GM19035 (cell line): ENCODE data around the gene ABR.
"Not testable (repeated sequence)": the region's sequence is repeated elsewhere in the genome, so short reads cannot be mapped to it uniquely, and the experiment has no call there.

Source experiments
- ATAC-seq: cut with Tn5 transposase; IDR thresholded peaks from one replicate; pipeline ENCODE4 v1.9.1; 2021; ENCODE audit not compliant: unreplicated experiment

The ABR gene

GRCh38 chr17:1073963-1074625 is 105.7 kb downstream of the ABR start:
- not testable (repeated sequence) for ATAC-seq

GRCh38 chr17:1073241-1073962 is 106.4 kb downstream of the ABR start:
- ATAC-seq = no peak

- ATAC-seq = no peak
Observed at GRCh38 chr17:1072551-1072961, 107.2 kb downstream of the ABR start.

- ATAC-seq = no peak
Observed at GRCh38 chr17:1071103-1071825, 108.5 kb downstream of the ABR start.

- ATAC-seq = no peak
Observed at GRCh38 chr17:1070411-1070810, 109.4 kb downstream of the ABR start.

- ATAC-seq = no peak
Observed at GRCh38 chr17:1069847-1070246, 109.9 kb downstream of the ABR start.

- ATAC-seq = no peak
Observed at GRCh38 chr17:1068356-1068755, 111.4 kb downstream of the ABR start.

- no peak for ATAC-seq
Observed at GRCh38 chr17:1067282-1067956, 112.4 kb downstream of the ABR start.

GRCh38 chr17:1065416-1065815 is 114.4 kb downstream of the ABR start:
- ATAC-seq = not testable (repeated sequence)

GRCh38 chr17:1060991-1061390 is 118.8 kb downstream of the ABR start:
- no peak for ATAC-seq

GRCh38 chr17:1059131-1059795 is 120.5 kb downstream of the ABR start:
- no peak for ATAC-seq

- ATAC-seq = no peak
Observed at GRCh38 chr17:1058423-1059130, 121.2 kb downstream of the ABR start.

GRCh38 chr17:1056761-1057160 is 123.0 kb downstream of the ABR start:
- no peak for ATAC-seq

GRCh38 chr17:1055751-1056645 is 123.8 kb downstream of the ABR start:
- no peak for ATAC-seq

GRCh38 chr17:1055231-1055630 is 124.5 kb downstream of the ABR start:
- ATAC-seq = no peak

- no peak for ATAC-seq
Observed at GRCh38 chr17:1054656-1055055, 125.1 kb downstream of the ABR start.

GRCh38 chr17:1053661-1054360 is 126.0 kb downstream of the ABR start:
- ATAC-seq = no peak
